Activated naive CD4-positive, alpha-beta T cell treated with anti-CD3 and anti-CD28 coated beads, Interleukin-2, amount 10 ng/mL, durations not matched to agents 5 hours and 36 hours (primary cell): ENCODE measurements around the gene SLC39A7. TPM values are rescaled to one million over a fixed set of nuclear protein-coding genes. Genes with fewer than 3 reads are reported as not detected.

Source experiments
- microRNA-seq: library from miRNA; unstranded; fragments of <30 nt; microRNA quantifications from one replicate; pipeline ENCODE4 v1.2.0, GENCODE V29; 2022; ENCODE audit warnings: borderline microRNAs expressed, borderline replicate concordance
- total RNA-seq, 2 experiments: library from RNA; stranded (reverse); gene quantifications; one replicate each; pipeline ENCODE4 v1.2.3, GENCODE V29; 2021

SLC39A7 gene, protein sequence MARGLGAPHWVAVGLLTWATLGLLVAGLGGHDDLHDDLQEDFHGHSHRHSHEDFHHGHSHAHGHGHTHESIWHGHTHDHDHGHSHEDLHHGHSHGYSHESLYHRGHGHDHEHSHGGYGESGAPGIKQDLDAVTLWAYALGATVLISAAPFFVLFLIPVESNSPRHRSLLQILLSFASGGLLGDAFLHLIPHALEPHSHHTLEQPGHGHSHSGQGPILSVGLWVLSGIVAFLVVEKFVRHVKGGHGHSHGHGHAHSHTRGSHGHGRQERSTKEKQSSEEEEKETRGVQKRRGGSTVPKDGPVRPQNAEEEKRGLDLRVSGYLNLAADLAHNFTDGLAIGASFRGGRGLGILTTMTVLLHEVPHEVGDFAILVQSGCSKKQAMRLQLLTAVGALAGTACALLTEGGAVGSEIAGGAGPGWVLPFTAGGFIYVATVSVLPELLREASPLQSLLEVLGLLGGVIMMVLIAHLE
- total RNA-seq: 10 to 100 TPM; 39.6 to 41.7 TPM

DNA sequence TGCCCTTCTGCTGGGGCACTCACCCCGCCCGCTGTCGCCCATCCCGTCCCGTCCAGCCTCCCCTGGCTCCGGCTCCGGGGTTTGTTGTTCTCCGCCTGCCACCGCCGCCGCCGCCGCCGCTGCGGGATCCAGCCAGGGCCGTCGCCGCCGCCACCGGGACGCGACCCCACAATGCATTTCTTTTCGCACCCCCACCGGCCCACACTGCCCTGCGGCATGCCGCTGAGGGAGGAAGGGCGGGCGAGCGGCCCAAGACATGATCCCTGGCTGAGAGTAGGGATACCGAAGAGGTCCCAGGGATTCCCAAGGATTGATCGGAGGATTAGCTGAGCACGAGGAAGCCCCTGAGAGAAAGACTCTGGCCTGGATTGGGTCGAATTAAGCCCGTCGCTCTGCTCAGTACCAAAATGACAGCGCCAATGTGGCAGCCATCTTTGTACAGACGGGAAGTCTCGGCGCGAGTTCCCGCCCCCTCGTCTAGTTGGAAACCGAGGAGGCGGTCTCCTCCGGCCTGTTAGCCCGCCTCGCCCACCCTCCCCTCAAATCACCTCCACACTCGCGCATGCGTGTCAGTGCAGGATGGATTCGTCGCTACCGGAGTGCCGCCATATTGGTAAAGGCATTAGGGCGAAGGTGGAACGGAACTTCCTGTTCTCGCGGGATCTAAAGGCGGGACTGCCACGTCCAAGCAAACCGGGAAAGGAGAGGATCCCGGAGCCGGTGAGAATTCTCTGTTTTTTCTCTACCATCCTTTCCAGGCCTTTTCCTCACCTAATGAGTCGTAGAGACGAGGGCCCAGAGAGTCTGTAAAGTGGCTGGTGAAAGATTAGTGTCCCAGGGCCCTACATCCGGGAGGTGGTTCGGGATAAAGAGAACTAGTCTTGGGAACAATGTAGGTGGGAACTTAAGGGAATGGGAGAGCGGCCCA lies at the start of gene SLC39A7, which contains the start of gene RXRB:
SLC39A7 (plus strand) TSS at position 649 of the 928 bp plus-strand sequence. CDS start 379 bp downstream, outside the sequence.
RXRB (minus strand) TSS at position 447 of the 928 bp plus-strand sequence; CDS start at position 258, 189 bp downstream.

DNA sequence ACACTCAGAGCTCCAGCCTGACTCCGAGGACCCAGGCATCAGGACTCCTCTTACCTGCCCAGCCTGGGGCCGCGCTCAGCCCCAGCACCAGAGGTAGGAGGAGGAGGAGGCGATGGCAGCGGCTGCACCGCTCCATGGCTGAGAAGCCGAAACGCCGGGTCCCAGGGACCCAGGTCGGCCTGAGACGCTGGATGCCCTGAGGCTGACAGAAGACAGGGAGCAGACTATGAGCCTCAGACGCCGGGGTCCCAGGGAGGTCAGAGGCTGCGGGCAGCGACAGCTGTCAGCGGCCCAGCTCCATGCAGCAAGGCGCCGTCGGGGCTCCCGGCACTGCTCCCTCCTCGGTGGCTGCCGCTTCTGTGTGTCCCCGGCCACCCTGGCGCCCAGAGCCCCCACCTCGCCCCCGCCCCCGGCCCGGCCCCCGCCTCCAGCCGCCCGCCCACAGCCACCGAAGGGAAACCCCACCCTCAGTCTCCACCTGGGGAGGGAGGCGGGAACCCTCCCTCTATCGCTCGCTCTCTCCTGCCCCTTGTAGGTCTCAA lies 8.5 kb upstream of the SLC39A7 start, which contains the start of gene COL11A2:
COL11A2 (minus strand) TSS at position 363 of the 542 bp plus-strand sequence; CDS start at position 136, 227 bp downstream.

DNA sequence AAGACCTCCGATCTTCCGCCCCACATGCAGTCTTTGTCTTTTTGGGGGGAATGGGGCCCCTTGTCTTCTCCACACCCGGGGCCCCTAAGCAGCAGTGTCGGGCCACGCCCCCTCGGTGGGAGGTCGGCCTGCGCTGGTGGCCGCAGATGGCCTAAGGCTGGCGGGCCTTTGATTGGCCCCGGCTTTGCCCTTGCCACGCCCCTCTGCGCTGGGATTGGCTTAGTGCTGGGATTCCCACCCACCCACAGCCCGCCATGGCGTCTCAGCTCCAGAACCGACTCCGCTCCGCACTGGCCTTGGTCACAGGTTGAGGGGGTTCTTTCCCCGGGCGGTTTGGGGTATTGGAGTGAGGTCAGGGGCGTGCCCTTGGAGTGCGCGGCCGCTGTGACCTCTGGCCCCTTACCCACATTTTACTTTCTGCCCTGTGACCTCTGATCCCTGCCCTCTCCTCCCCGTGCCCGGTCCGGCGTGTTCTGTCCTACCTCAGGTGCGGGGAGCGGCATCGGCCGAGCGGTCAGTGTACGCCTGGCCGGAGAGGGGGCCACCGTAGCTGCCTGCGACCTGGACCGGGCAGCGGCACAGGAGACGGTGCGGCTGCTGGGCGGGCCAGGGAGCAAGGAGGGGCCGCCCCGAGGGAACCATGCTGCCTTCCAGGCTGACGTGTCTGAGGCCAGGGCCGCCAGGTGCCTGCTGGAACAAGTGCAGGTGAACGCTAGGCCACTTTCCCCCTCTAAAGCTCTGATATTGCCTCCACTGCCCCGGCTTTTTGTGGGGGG lies 3.9 kb downstream of the SLC39A7 start, which contains the start of gene HSD17B8:
HSD17B8 (plus strand) TSS at position 241 of the 776 bp plus-strand sequence; CDS start at position 255, 14 bp downstream.

DNA sequence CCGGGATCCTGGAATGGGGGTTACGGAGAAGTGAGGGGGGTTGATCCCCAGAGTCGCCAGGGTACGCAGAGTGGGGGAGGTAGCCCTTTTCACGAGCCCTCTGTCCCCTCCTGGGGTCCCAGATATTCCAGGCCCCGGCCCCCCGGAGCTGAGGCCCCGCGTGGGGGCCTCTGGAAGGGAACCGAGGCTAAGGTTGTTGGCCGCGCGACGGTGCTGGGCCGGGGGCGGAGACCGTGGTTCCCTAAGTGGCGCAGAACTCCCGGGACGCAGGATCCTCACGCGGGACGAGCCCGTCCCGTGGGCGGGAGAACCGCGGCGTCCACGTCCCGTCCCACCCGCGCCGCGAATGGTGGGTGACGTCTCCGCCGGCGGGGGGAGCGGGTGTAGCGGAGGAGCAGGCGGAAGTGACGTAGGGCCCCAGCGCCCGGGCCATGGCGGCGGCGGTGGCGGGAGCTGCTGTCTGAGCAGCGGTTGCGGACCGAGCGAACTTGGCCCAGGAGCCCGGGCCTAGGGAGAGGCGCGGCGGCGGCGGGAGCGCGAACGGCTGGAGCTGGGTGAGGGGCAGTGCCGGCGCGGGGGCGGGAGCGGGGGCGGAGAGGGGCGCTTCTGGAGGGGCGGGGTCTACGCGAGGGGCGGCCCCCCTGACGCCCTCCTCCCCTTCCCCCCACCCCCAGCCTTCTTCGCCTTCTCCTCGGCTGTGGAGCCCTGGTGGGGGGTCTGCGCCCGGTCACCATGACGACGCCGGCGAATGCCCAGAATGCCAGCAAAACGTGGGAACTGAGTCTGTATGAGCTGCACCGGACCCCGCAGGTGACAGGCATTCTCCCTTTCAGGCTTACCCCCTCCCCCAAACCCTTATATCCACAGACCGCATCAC lies 7.7 kb downstream of the SLC39A7 start, which contains the start of gene RING1:
RING1 (plus strand) TSS at position 410 of the 877 bp plus-strand sequence; CDS start at position 733, 323 bp downstream.

Small RNAs within 50 kb of the gene (microRNA-seq; reads per million reads assigned to microRNA genes)
- 0.63 reads per million for gene MIR219A1

Other genes starting within 250 kb of the SLC39A7 start
- gene HLA-DMA, start 247.8 kb upstream of the SLC39A7 start, total RNA-seq: 10 to 100 TPM; 23.9 to 26.2 TPM
- gene BRD2, start 232.3 kb upstream of the SLC39A7 start, total RNA-seq: 100 to 1,000 TPM; 272 to 275 TPM
- 1 to 10 TPM; 1.2 to 2.9 TPM for gene HLA-DOA, start 191.3 kb upstream of the SLC39A7 start, total RNA-seq
- gene HLA-DPA1, start 127.2 kb upstream of the SLC39A7 start, total RNA-seq: 10 to 100 TPM; 30.4 to 32.4 TPM
- gene HLA-DPB1, start 124.9 kb upstream of the SLC39A7 start, total RNA-seq: 10 to 100 TPM; 19.0 to 19.2 TPM
- gene COL11A2, start 8.4 kb upstream of the SLC39A7 start, total RNA-seq: under 1 TPM; 0.50 to 0.63 TPM
- 10 to 100 TPM; 49.6 to 49.7 TPM for gene RXRB, start 202 bp upstream of the SLC39A7 start, total RNA-seq
- gene HSD17B8, start 3.8 kb downstream of the SLC39A7 start, total RNA-seq: 10 to 100 TPM; 15.4 to 18.0 TPM
- 10 to 100 TPM; 37.6 to 37.7 TPM for gene RING1, start 7.6 kb downstream of the SLC39A7 start, total RNA-seq
- 10 to 100 TPM; 71.8 to 76.2 TPM for gene VPS52, start 71.0 kb downstream of the SLC39A7 start, total RNA-seq
- gene RPS18, start 71.2 kb downstream of the SLC39A7 start, total RNA-seq: 1,000 to 10,000 TPM; 3,258 to 3,316 TPM
- gene B3GALT4, start 76.3 kb downstream of the SLC39A7 start, total RNA-seq: 10 to 100 TPM; 23.3 to 23.9 TPM
- 10 to 100 TPM; 47.0 to 47.8 TPM for gene WDR46, start 88.4 kb downstream of the SLC39A7 start, total RNA-seq
- 10 to 100 TPM; 55.1 to 57.3 TPM for gene PFDN6, start 88.7 kb downstream of the SLC39A7 start, total RNA-seq
- 10 to 100 TPM; 52.5 to 58.6 TPM for gene RGL2, start 98.1 kb downstream of the SLC39A7 start, total RNA-seq
- gene TAPBP, start 113.2 kb downstream of the SLC39A7 start, total RNA-seq: 100 to 1,000 TPM; 273 to 274 TPM
- 10 to 100 TPM; 19.4 to 21.9 TPM for gene ZBTB22, start 116.9 kb downstream of the SLC39A7 start, total RNA-seq
- 100 to 1,000 TPM; 108 to 111 TPM for gene DAXX, start 122.1 kb downstream of the SLC39A7 start, total RNA-seq
- gene KIFC1, start 191.0 kb downstream of the SLC39A7 start, total RNA-seq: 100 to 1,000 TPM; 106 to 109 TPM
- 10 to 100 TPM; 46.7 to 52.7 TPM for gene PHF1, start 210.1 kb downstream of the SLC39A7 start, total RNA-seq
- gene CUTA, start 217.2 kb downstream of the SLC39A7 start, total RNA-seq: 100 to 1,000 TPM; 197 to 215 TPM
- gene SYNGAP1, start 219.2 kb downstream of the SLC39A7 start, total RNA-seq: 10 to 100 TPM; 48.0 to 52.1 TPM